C4-2B (cell line): ENCODE measurements around the gene DISP3.

Experiments
- CTCF ChIP-seq: fragments of 450-650 bp; conservative IDR thresholded peaks from 2 replicates; pipeline ENCODE4 v1.5.1; 2017; ENCODE audit warnings: mild to moderate bottlenecking
- ZFX ChIP-seq: fragments of 450-650 bp; IDR thresholded peaks from 2 replicates; pipeline ENCODE4 v1.6.1; 2017

- no peak for TF ChIP-seq CTCF
- TF ChIP-seq ZFX, result no peak
Measured at GRCh38 chr1:11486231-11487009, 7.5 kb downstream of the DISP3 start.
